Suprapubic skin (tissue), 4 donors: ENCODE measurements around the gene AHNAK. TPM values are rescaled to one million over a fixed set of nuclear protein-coding genes. Genes with fewer than 3 reads are reported as not detected.
"Not testable (repeated sequence)": the region's sequence is repeated elsewhere in the genome, so short reads cannot be mapped to it uniquely, and the experiment has no call there.

ENCODE experiments used
- DNase-seq, 2 donors: peaks; one replicate each; pipeline ENCODE4 v3.0.0-alpha.2; 2019; ENCODE audit warnings: low spot score in 2 of 2
- H3K27ac ChIP-seq: fragments of 200-600 bp; sonication (generic); one replicate; pipeline ENCODE4 v1.5.1; 2019
- H3K27me3 ChIP-seq: fragments of 200-600 bp; sonication (generic); one replicate; pipeline ENCODE4 v1.5.1; 2019
- H3K36me3 ChIP-seq: fragments of 200-600 bp; sonication (generic); one replicate; pipeline ENCODE4 v1.5.1; 2019
- H3K4me1 ChIP-seq: fragments of 200-600 bp; sonication (generic); one replicate; pipeline ENCODE4 v1.5.1; 2019
- H3K4me3 ChIP-seq: fragments of 200-600 bp; sonication (generic); one replicate; pipeline ENCODE4 v1.5.1; 2019; ENCODE audit warnings: mild to moderate bottlenecking
- H3K9me3 ChIP-seq: fragments of 200-600 bp; sonication (generic); one replicate; pipeline ENCODE4 v1.5.1; 2019
- CTCF ChIP-seq, 2 donors: fragments of 200-600 bp in 1 of 2; fragments of 450-650 bp in 1 of 2; sonication (generic) in 1 of 2; IDR thresholded peaks; one replicate each; pipeline ENCODE4 v1.5.1; 2016 to 2019; ENCODE audit warnings: antibody characterized with exemption in 2 of 2, mild to moderate bottlenecking in 1 of 2, moderate library complexity in 1 of 2
- EP300 ChIP-seq: sonication (generic); formaldehyde crosslinking; IDR thresholded peaks from one replicate; pipeline ENCODE4 v1.6.1; 2017; ENCODE audit warnings: antibody characterized with exemption
- POLR2A ChIP-seq, 2 donors: fragments of 450-650 bp; IDR thresholded peaks; one replicate each; pipeline ENCODE4 v1.6.1; 2017; ENCODE audit warnings: antibody characterized with exemption in 2 of 2, mild to moderate bottlenecking in 2 of 2, moderate library complexity in 2 of 2
- POLR2AphosphoS5 ChIP-seq, 3 donors: sonication (generic); formaldehyde crosslinking; IDR thresholded peaks; one replicate each; pipeline ENCODE4 v1.6.1; 2017; ENCODE audit warnings: antibody characterized with exemption in 3 of 3
- WGBS: methylation state at CpG from one replicate; pipeline ENCODE4 v1.1.5; 2018; 5-methylcytosine and 5-hydroxymethylcytosine counted together
- total RNA-seq, 4 donors: library from RNA; depleted of rRNA; stranded (reverse); fragments of >200 nt; gene quantifications; one replicate each; pipeline ENCODE4 v1.1.0, GENCODE V29; 2016

Gene AHNAK
- total RNA-seq, 4 donors from 2014 or later = 1,174 to 1,475 (median 1,322) TPM

GRCh38 chr11:62390722-62391121 is 155.9 kb downstream of the AHNAK start:
- Histone ChIP-seq H3K4me1 (peaks cover 20% of the 10 kb centered on the region), H3K4me3 (no peak overlapping the region), H3K36me3 (no peaks in the 10 kb centered on the region), H3K27ac (no peak overlapping the region), H3K9me3 (no peaks in the 10 kb centered on the region), H3K27me3 (no peaks in the 10 kb centered on the region)
- DNase-seq = no peak
- 88% methylated on average over 1 of the region's 1 CpG for WGBS
- TF ChIP-seq POLR2AphosphoS5 (IDR thresholded peaks at IDR 0.05) = no peak
- TF ChIP-seq POLR2A (IDR thresholded peaks at IDR 0.05) = no peak
- no peak for TF ChIP-seq EP300
- no peak for TF ChIP-seq CTCF (IDR thresholded peaks at IDR 0.05)

- WGBS = 85% methylated on average over 5 of the region's 5 CpGs
- Histone ChIP-seq H3K4me1 (peaks cover 17% of the 10 kb centered on the region), H3K36me3 (no peaks in the 10 kb centered on the region), H3K27ac (no peak overlapping the region), H3K4me3 (no peak overlapping the region), H3K27me3 (no peaks in the 10 kb centered on the region), H3K9me3 (no peaks in the 10 kb centered on the region)
- peak; percentile 12 to 26 for DNase-seq
- TF ChIP-seq POLR2A (IDR thresholded peaks at IDR 0.05) (no peak), CTCF (IDR thresholded peaks at IDR 0.05) (no peak), POLR2AphosphoS5 (IDR thresholded peaks at IDR 0.05) (no peak), EP300 (no peak)
These were observed 156.4 kb downstream of the AHNAK start for GRCh38 chr11:62390237-62390636.

GRCh38 chr11:62388999-62389398 is 157.6 kb downstream of the AHNAK start:
- Histone ChIP-seq H3K4me1 (peaks cover 8% of the 10 kb centered on the region), H3K27me3 (no peaks in the 10 kb centered on the region), H3K36me3 (no peaks in the 10 kb centered on the region), H3K9me3 (no peaks in the 10 kb centered on the region), H3K4me3 (no peak overlapping the region), H3K27ac (no peak overlapping the region)
- 72% methylated on average over 11 of the region's 11 CpGs for WGBS
- no peak for DNase-seq
- TF ChIP-seq POLR2AphosphoS5 (IDR thresholded peaks at IDR 0.05) (no peak), EP300 (no peak), CTCF (IDR thresholded peaks at IDR 0.05) (no peak)

- DNase-seq = no peak
- WGBS = 90% methylated on average over 3 of the region's 3 CpGs
- H3K27me3 ChIP-seq = no peaks in the 10 kb centered on the region
- TF ChIP-seq CTCF (IDR thresholded peaks at IDR 0.05) = no peak
- TF ChIP-seq POLR2AphosphoS5 (IDR thresholded peaks at IDR 0.05) = no peak
- no peak for TF ChIP-seq POLR2A (IDR thresholded peaks at IDR 0.05)
- TF ChIP-seq EP300 = no peak
- no peaks in the 10 kb centered on the region for H3K9me3 ChIP-seq
- H3K4me3 ChIP-seq = no peak overlapping the region
- H3K36me3 ChIP-seq = no peaks in the 10 kb centered on the region
- H3K27ac ChIP-seq = no peak overlapping the region
- no peaks in the 10 kb centered on the region for H3K4me1 ChIP-seq
These were observed 159.2 kb downstream of the AHNAK start for GRCh38 chr11:62387381-62387780.

- not testable (repeated sequence) for DNase-seq, H3K9me3 ChIP-seq, H3K27ac ChIP-seq, H3K4me3 ChIP-seq, H3K36me3 ChIP-seq, H3K27me3 ChIP-seq, H3K4me1 ChIP-seq
- WGBS = 91% methylated on average over 3 of the region's 3 CpGs
These were observed 160.5 kb downstream of the AHNAK start for GRCh38 chr11:62386083-62386482.

- DNase-seq = no peak
- Histone ChIP-seq H3K27ac (no peak overlapping the region), H3K27me3 (no peaks in the 10 kb centered on the region), H3K36me3 (no peaks in the 10 kb centered on the region), H3K4me3 (no peak overlapping the region), H3K9me3 (no peaks in the 10 kb centered on the region), H3K4me1 (peaks cover 8% of the 10 kb centered on the region)
- 51% methylated on average over 6 of the region's 6 CpGs for WGBS
- TF ChIP-seq POLR2AphosphoS5 (IDR thresholded peaks at IDR 0.05) (no peak), EP300 (no peak), CTCF (IDR thresholded peaks at IDR 0.05) (no peak), POLR2A (IDR thresholded peaks at IDR 0.05) (no peak)
These were observed 162.8 kb downstream of the AHNAK start for GRCh38 chr11:62383822-62384221.
